K562 (cell line): ENCODE data around the gene CCR7. TPM values are rescaled to one million over a fixed set of nuclear protein-coding genes. Genes with fewer than 3 reads are reported as not detected.

Experiments
- ATF7 ChIP-seq: fragments of 450-650 bp; IDR thresholded peaks from 2 replicates; pipeline ENCODE4 v1.7.1; 2014; ENCODE audit warnings: mild to moderate bottlenecking, moderate library complexity
- BCOR ChIP-seq: fragments of 450-650 bp; IDR thresholded peaks from 2 replicates; pipeline ENCODE4 v1.6.1; 2016
- CBX5 ChIP-seq: IDR thresholded peaks from 2 replicates; pipeline ENCODE4 v1.6.1; 2014; ENCODE audit warnings: low read depth, borderline replicate concordance
- ESRRB ChIP-seq: fragments of 250-450 bp; sonication (Bioruptor Pico); IDR thresholded peaks from 2 replicates; pipeline ENCODE4 v1.5.0; 2020; ENCODE audit warnings: mild to moderate bottlenecking, moderate library complexity, borderline replicate concordance
- FOXM1 ChIP-seq, 2 experiments: fragments of 450-650 bp in 1 of 2; sonication (generic) in 1 of 2; formaldehyde crosslinking in 1 of 2; IDR thresholded peaks; 2 replicates each; pipeline versions ENCODE4 v1.6.1 to v1.9.0; 2017 to 2022; ENCODE audit warnings: low read depth in 2 of 2, mild to moderate bottlenecking in 2 of 2, missing genetic modification reagents in 1 of 2, moderate library complexity in 1 of 2
- GATAD2A ChIP-seq: fragments of 450-650 bp; IDR thresholded peaks from 2 replicates; pipeline ENCODE4 v1.6.1; 2017
- GTF2E2 ChIP-seq: fragments of 200-800 bp; sonication (Bioruptor generic); IDR thresholded peaks from 2 replicates; pipeline ENCODE4 v1.6.1; 2016; ENCODE audit warnings: missing genetic modification characterization, missing compliant biosample characterization
- KAT7 ChIP-seq: sonication (generic); formaldehyde crosslinking; IDR thresholded peaks from 2 replicates; pipeline ENCODE4 v1.8.0; 2022; ENCODE audit warnings: missing genetic modification reagents, mild to moderate bottlenecking, borderline replicate concordance
- LARP7 ChIP-seq: fragments of 450-650 bp; IDR thresholded peaks from 2 replicates; pipeline ENCODE4 v1.6.1; 2016
- MXI1 ChIP-seq: IDR thresholded peaks from 2 replicates; pipeline ENCODE4 v1.6.1; 2011; ENCODE audit warnings: low read depth, mild to moderate bottlenecking, improper control_type of control experiment, low read length
- NFIC ChIP-seq: fragments of 450-650 bp; IDR thresholded peaks from 2 replicates; pipeline ENCODE4 v1.6.1; 2017; ENCODE audit warnings: mild to moderate bottlenecking, inconsistent platforms
- PRPF4 ChIP-seq: fragments of 200-400 bp; formaldehyde crosslinking; IDR thresholded peaks from one replicate; pipeline ENCODE4 v1.6.1; 2017; ENCODE audit warnings: low read length, low read depth, mild to moderate bottlenecking; ENCODE audit not compliant: insufficient read depth, poor library complexity, severe bottlenecking
- YY1 ChIP-seq, 3 experiments: IDR thresholded peaks; 2 replicates each; pipeline ENCODE4 v1.6.1; 2011; ENCODE audit warnings: low read length in 2 of 3, mild to moderate bottlenecking in 2 of 3, moderate library complexity in 2 of 3, borderline replicate concordance in 1 of 3, control low read depth in 1 of 3, low read depth in 1 of 3; ENCODE audit not compliant: insufficient read depth in 3 of 3, insufficient replicate concordance in 2 of 3, control insufficient read depth in 1 of 3, insufficient read length in 1 of 3; ENCODE audit errors: extremely low read depth in 1 of 3
- ZNF584 ChIP-seq: fragments of 200-800 bp; sonication (Bioruptor generic); IDR thresholded peaks from 2 replicates; pipeline ENCODE4 v1.6.1; 2016; ENCODE audit warnings: low read depth, mild to moderate bottlenecking, missing genetic modification characterization, missing compliant biosample characterization
- ZNF76 ChIP-seq: fragments of 250-450 bp; sonication (Bioruptor Pico); IDR thresholded peaks from 2 replicates; pipeline ENCODE4 v1.4.0; 2020; ENCODE audit warnings: mild to moderate bottlenecking, moderate library complexity, borderline replicate concordance
- ZNF830 ChIP-seq: fragments of 250-450 bp; sonication (Bioruptor Pico); IDR thresholded peaks from 2 replicates; pipeline ENCODE4 v1.5.0; 2021; ENCODE audit warnings: mild to moderate bottlenecking
- polyA plus RNA-seq, 8 experiments: library from polyadenylated mRNA; depleted of rRNA in 4 of 8; stranded (reverse) in 5 of 8; unstranded in 3 of 8; fragments of >200 nt; fragmentation: Nextera tagmentation in 2 of 8; fragmentation: Illumina TruSeq in 1 of 8; extraction: Ambion mirVana in 2 of 8; extraction: Trizol in 1 of 8; gene quantifications; 2 replicates each; pipeline versions ENCODE4 v1.2.1 to v1.2.3, GENCODE V29; 2011 to 2014; ENCODE audit warnings: inconsistent platforms in 1 of 8, missing spikeins in 1 of 8
- total RNA-seq, 7 experiments: library from RNA; depleted of rRNA in 6 of 7; stranded (reverse); fragments of >200 nt in 6 of 7; fragmentation: Illumina TruSeq in 2 of 7; extraction: Trizol in 2 of 7; gene quantifications; 2 replicates each; pipeline versions ENCODE4 v1.2.1 to v1.2.3, GENCODE V29; 2011 to 2021; ENCODE audit warnings: low replicate concordance in 1 of 7
- TF ChIP-seq, protein P1 (sequence below): fragments of 200-800 bp; sonication (Bioruptor generic); IDR thresholded peaks from 2 replicates; pipeline ENCODE4 v1.6.1; 2017; ENCODE audit warnings: missing genetic modification characterization, missing compliant biosample characterization
- TF ChIP-seq, protein P2 (sequence below): sonication (generic); formaldehyde crosslinking; IDR thresholded peaks from 2 replicates; pipeline ENCODE4 v1.8.1; 2023; ENCODE audit warnings: mild to moderate bottlenecking, missing genetic modification reagents

The CCR7 gene
- total and polyA plus RNA-seq, 9 of the 15 experiments (the other 6 are each of a cell fraction or from before 2014, with no cell fraction given): 0.14 to 1.4 (median 0.56) TPM

GRCh38 chr17:40536295-40537171, 28.7 kb downstream of the CCR7 start (continued):
- TF ChIP-seq, protein P1, sequence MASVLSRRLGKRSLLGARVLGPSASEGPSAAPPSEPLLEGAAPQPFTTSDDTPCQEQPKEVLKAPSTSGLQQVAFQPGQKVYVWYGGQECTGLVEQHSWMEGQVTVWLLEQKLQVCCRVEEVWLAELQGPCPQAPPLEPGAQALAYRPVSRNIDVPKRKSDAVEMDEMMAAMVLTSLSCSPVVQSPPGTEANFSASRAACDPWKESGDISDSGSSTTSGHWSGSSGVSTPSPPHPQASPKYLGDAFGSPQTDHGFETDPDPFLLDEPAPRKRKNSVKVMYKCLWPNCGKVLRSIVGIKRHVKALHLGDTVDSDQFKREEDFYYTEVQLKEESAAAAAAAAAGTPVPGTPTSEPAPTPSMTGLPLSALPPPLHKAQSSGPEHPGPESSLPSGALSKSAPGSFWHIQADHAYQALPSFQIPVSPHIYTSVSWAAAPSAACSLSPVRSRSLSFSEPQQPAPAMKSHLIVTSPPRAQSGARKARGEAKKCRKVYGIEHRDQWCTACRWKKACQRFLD (CRISPR knock-in tag): no peak
- TF ChIP-seq YY1 (IDR thresholded peaks at IDR 0.05; ENCODE audit: borderline replicate concordance in 1 of 3, control insufficient read depth in 1 of 3, extremely low read depth in 1 of 3, insufficient read depth in 3 of 3, insufficient read length in 1 of 3, insufficient replicate concordance in 2 of 3, low read depth in 1 of 3, low read length in 2 of 3): peak in 1 of 3 experiments; percentile 16
- TF ChIP-seq ZNF76 (CRISPR knock-in tag): no peak
- no peak for TF ChIP-seq CBX5
- no peak for TF ChIP-seq ZNF584
- no peak for TF ChIP-seq ZNF830 (CRISPR knock-in tag)
- TF ChIP-seq GTF2E2 (tag): no peak
- TF ChIP-seq ATF7: no peak
- no peak for TF ChIP-seq ESRRB
- no peak for TF ChIP-seq MXI1
- peak; percentile 90 for TF ChIP-seq NFIC
- peak; percentile 92 for TF ChIP-seq GATAD2A
- TF ChIP-seq, protein P2, sequence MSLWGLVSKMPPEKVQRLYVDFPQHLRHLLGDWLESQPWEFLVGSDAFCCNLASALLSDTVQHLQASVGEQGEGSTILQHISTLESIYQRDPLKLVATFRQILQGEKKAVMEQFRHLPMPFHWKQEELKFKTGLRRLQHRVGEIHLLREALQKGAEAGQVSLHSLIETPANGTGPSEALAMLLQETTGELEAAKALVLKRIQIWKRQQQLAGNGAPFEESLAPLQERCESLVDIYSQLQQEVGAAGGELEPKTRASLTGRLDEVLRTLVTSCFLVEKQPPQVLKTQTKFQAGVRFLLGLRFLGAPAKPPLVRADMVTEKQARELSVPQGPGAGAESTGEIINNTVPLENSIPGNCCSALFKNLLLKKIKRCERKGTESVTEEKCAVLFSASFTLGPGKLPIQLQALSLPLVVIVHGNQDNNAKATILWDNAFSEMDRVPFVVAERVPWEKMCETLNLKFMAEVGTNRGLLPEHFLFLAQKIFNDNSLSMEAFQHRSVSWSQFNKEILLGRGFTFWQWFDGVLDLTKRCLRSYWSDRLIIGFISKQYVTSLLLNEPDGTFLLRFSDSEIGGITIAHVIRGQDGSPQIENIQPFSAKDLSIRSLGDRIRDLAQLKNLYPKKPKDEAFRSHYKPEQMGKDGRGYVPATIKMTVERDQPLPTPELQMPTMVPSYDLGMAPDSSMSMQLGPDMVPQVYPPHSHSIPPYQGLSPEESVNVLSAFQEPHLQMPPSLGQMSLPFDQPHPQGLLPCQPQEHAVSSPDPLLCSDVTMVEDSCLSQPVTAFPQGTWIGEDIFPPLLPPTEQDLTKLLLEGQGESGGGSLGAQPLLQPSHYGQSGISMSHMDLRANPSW (CRISPR knock-in tag): no peak
- TF ChIP-seq BCOR: peak; percentile 69; the same call in 1 of the 2 replicates
- TF ChIP-seq LARP7: 0 out of 2 replicates have a peak, but pooled peaks have one; percentile 40
- TF ChIP-seq KAT7 (CRISPR knock-in tag): no peak
- no peak for TF ChIP-seq PRPF4
- peak; percentile 75 for TF ChIP-seq FOXM1 (IDR thresholded peaks at IDR 0.05; ENCODE audit: low read depth)
- no peak for TF ChIP-seq FOXM1 (CRISPR knock-in tag; IDR thresholded peaks at IDR 0.05; ENCODE audit: low read depth)
